ENCODE results near the gene XPC. TPM values are rescaled to one million over a fixed set of nuclear protein-coding genes. Genes with fewer than 3 reads are reported as not detected.

XPC gene
- total and polyA plus RNA-seq, 5 donors from 2014 or later: 31.3 to 75.5 (median 41.0) TPM

DNA sequence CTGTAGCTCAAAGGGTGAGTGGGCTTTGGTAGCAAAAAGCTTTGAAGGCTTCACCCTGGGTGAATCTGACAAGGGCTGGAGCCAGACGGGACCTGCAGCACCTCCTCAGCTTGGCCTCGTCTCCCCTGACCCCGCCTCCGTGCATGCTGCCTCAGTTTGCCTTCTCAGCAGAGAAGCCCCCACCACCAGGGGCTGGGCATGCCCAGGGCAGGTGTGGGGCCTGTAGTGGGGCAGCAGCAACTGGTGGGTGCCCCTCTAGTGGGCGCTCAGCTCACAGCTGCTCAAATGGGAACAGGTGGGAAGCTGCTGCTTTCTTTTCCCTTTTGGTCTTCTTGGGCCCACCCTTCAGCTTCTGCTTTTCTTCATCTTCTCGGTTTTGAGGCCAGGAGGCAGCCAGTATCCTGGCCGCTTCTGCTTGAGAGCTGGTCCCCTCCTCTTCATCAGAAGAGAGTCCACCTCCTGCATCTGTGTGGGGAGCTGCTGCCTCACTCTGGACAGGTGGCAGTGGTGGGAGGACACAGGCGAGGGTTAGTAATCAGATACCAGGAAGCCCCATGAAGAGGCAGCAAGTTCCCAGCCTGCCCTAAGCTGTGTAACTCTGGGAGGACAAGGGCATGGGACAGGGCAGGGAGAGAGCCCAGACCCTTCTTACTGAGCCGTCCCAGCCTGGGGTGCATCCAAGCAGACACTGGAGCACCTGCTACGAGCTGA is 32.6 kb downstream of the XPC start:
- Mint-ChIP-seq H3K27me3 (no peaks in the 10 kb centered on the region), H3K27ac (peak overlapping the region; percentile 87 to 98 (median 98)), H3K4me1 (peaks cover 23 to 54% (median 38%) of the 10 kb centered on the region in 4 donors), H3K4me3 (no peak overlapping the region), H3K9me3 (peaks cover 0 to 1% (median 0%) of the 10 kb centered on the region in 7 donors), H3K36me3 (peaks cover 37% of the 10 kb centered on the region)
- DNase-seq (no peak), ATAC-seq (ENCODE audit: low read depth in 2 of 2) (no peak)
- Histone ChIP-seq H3K4me1 (ENCODE audit: control insufficient read depth, insufficient read depth, low read length, poor library complexity, severe bottlenecking) (peaks cover 53% of the 10 kb centered on the region), H3K27ac (ENCODE audit: insufficient read depth, low read length, poor library complexity, severe bottlenecking) (peak overlapping the region; percentile 99), H3K4me3 (ENCODE audit: low read depth, low read length) (peak overlapping the region; percentile 69), H3K36me3 (ENCODE audit: control insufficient read depth, insufficient read depth, low read length) (peaks cover 40% of the 10 kb centered on the region), H3K9me3 (ENCODE audit: control insufficient read depth in 2 of 2, low read length in 2 of 2) (no peaks in the 10 kb centered on the region), H3K27me3 (ENCODE audit: control insufficient read depth, insufficient read depth, low read length) (no peaks in the 10 kb centered on the region)

DNA sequence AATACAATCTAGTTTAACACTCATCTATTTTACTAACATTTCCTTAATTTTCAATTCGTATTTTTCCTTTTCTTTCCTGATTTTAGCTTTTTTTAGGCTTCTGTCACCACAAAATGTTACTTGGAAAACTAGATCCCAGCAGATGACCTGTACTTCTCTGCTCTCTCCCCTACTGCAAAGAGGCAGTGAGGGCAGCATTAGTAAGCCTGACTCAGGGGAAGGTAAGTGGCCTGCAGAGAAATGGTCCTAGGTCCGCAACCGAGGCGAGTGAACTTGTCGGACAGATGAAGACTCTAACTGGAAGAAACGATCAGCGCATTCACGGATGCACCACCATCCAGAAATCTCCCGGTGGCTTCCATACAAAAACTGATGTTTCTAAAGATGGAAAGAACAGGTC is 33.2 kb downstream of the XPC start:
- peak overlapping the region; percentile 69 for H3K4me3 ChIP-seq (ENCODE audit: low read depth, low read length)
- no peak for ATAC-seq (ENCODE audit: low read depth in 2 of 2)
- no peaks in the 10 kb centered on the region for H3K27me3 ChIP-seq (ENCODE audit: control insufficient read depth, insufficient read depth, low read length)
- H3K36me3 ChIP-seq (ENCODE audit: control insufficient read depth, insufficient read depth, low read length): peaks cover 34% of the 10 kb centered on the region
- no peak for DNase-seq
- H3K36me3 Mint-ChIP-seq: peaks cover 31% of the 10 kb centered on the region
- H3K27me3 Mint-ChIP-seq: no peaks in the 10 kb centered on the region
- H3K27ac ChIP-seq (ENCODE audit: insufficient read depth, low read length, poor library complexity, severe bottlenecking): peak overlapping the region; percentile 99
- peaks cover 23 to 59% (median 39%) of the 10 kb centered on the region in 4 donors for H3K4me1 Mint-ChIP-seq
- H3K9me3 ChIP-seq (ENCODE audit: control insufficient read depth in 2 of 2, low read length in 2 of 2): no peaks in the 10 kb centered on the region
- peaks cover 0 to 1% (median 0%) of the 10 kb centered on the region in 7 donors for H3K9me3 Mint-ChIP-seq
- H3K4me3 Mint-ChIP-seq: peak overlapping the region in 3 of 4 donors; percentile 71 to 85 (median 84)
- H3K4me1 ChIP-seq (ENCODE audit: control insufficient read depth, insufficient read depth, low read length, poor library complexity, severe bottlenecking): peaks cover 55% of the 10 kb centered on the region
- peak overlapping the region; percentile 97 to 98 (median 98) for H3K27ac Mint-ChIP-seq

DNA sequence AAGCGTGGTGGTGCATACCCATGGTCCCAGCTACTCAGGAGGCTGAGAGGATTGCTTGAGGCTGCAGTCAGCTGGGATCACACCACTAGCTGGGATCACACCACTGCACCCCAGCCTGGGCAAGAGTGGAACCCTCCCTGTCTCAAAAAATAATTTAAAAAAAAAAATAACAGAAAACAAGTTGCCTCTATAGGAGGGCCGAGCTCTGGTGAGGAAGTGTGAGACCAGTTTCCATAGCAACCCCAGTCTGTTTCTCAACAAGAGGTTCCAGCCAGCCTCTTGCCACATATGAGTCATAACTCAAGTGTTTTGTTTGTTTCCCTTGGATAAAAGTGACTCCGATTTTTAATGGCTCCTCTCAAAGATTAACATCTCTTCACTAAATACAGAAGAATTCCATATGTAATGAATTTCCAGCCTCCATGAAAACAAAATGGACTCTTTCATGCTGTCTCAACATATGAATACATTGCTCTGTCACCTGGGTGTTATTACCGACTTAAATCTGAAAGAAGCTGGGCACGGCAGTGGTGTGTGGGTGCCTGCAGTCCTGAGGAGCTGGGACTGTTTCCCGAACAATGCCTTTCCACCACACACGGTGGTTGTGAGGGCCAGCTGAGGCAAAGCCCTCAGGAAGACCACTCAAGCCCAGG is 33.9 kb downstream of the XPC start:
- Mint-ChIP-seq H3K9me3 (peaks cover 0 to 1% (median 0%) of the 10 kb centered on the region in 7 donors), H3K4me3 (peak overlapping the region; percentile 61 to 85 (median 78)), H3K4me1 (peaks cover 23 to 59% (median 39%) of the 10 kb centered on the region in 4 donors), H3K27me3 (no peaks in the 10 kb centered on the region), H3K27ac (peak overlapping the region; percentile 97 to 98 (median 98)), H3K36me3 (peaks cover 32% of the 10 kb centered on the region)
- Histone ChIP-seq H3K27ac (ENCODE audit: insufficient read depth, low read length, poor library complexity, severe bottlenecking) (peak overlapping the region; percentile 99), H3K9me3 (ENCODE audit: control insufficient read depth in 2 of 2, low read length in 2 of 2) (no peaks in the 10 kb centered on the region), H3K4me1 (ENCODE audit: control insufficient read depth, insufficient read depth, low read length, poor library complexity, severe bottlenecking) (peaks cover 55% of the 10 kb centered on the region), H3K27me3 (ENCODE audit: control insufficient read depth, insufficient read depth, low read length) (no peaks in the 10 kb centered on the region), H3K36me3 (ENCODE audit: control insufficient read depth, insufficient read depth, low read length) (peaks cover 39% of the 10 kb centered on the region), H3K4me3 (ENCODE audit: low read depth, low read length) (peak overlapping the region; percentile 69)
- ATAC-seq (ENCODE audit: low read depth in 2 of 2) (peak; percentile 85 to 89), DNase-seq (peak; percentile 69 to 91 (median 90))

DNA sequence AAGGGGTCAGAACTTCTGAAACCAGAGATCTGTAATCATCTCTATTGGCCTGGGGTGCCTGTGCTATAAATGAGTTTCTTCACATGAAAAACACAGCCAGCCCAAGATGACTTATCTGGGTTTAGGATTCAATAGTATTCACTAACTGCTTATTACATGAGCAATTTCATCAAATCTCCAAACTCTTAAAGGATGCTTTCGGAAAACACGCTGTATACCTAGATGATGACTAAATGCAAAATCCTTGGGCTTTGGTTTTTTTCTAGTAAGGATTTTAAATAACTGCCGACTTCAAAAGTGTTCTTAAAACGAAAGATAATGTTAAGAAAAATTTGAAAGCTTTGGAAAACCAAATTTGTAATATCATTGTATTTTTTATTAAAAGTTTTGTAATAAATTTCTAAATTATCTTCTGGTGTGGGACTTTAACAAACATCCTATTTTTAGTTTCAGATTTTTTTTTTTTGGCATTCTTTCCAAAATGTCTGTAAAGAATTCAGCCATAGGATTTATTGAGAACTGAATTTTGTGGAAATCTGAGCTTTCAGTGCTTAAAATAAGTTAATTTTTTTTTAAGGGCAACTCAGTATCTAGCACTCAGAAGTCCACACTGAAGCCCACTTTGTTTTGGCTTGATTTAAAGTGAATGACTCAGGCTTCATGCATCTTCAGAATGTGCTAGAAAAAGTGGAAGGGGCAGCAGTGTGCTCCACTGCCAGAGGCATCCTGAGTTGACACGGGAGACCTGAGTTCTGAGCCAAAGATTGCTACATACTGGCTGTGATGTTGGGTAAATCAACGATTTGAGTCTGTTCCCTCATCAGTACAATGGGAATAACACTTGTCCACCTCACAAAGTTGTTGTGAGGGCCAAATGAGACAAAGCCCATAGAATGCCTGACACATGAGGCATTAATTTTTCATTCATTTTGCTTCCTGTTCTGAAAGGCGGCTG is 34.9 kb downstream of the XPC start:
- Mint-ChIP-seq H3K27me3 (no peaks in the 10 kb centered on the region), H3K9me3 (peaks cover 0 to 1% (median 0%) of the 10 kb centered on the region in 7 donors), H3K27ac (peak overlapping the region; percentile 98), H3K4me1 (peaks cover 23 to 59% (median 40%) of the 10 kb centered on the region in 4 donors), H3K4me3 (peak overlapping the region; percentile 71 to 88 (median 81)), H3K36me3 (peaks cover 35% of the 10 kb centered on the region)
- H3K27me3 ChIP-seq (ENCODE audit: control insufficient read depth, insufficient read depth, low read length): no peaks in the 10 kb centered on the region
- H3K27ac ChIP-seq (ENCODE audit: insufficient read depth, low read length, poor library complexity, severe bottlenecking): peak overlapping the region; percentile 99
- DNase-seq: no peak
- peaks cover 55% of the 10 kb centered on the region for H3K4me1 ChIP-seq (ENCODE audit: control insufficient read depth, insufficient read depth, low read length, poor library complexity, severe bottlenecking)
- H3K4me3 ChIP-seq (ENCODE audit: low read depth, low read length): peak overlapping the region; percentile 69
- ATAC-seq (ENCODE audit: low read depth in 2 of 2): no peak
- peaks cover 43% of the 10 kb centered on the region for H3K36me3 ChIP-seq (ENCODE audit: control insufficient read depth, insufficient read depth, low read length)
- H3K9me3 ChIP-seq (ENCODE audit: control insufficient read depth in 2 of 2, low read length in 2 of 2): no peaks in the 10 kb centered on the region

DNA sequence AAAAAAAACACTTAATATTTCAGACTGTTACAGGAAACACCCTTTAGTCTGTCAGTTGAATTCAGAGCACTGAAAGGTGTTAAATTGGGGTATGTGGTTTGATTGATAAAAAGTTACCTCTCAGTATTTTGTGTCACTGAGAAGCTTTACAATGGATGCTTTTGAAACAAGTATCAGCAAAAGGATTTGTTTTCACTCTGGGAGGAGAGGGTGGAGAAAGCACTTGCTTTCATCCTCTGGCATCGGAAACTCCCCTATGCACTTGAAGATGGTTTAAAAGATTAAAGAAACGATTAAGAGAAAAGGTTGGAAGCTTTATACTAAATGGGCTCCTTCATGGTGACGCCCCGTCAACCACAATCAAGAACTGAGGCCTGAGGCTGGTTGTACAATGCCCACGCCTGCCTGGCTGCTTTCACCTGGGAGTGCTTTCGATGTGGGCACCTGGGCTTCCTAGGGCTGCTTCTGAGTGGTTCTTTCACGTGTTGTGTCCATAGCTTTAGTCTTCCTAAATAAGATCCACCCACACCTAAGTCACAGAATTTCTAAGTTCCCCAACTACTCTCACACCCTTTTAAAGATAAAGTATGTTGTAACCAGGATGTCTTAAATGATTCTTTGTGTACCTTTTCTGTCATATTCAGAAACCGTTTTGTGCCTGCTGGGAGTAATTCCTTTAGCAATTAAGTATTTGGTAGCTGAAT is 35.7 kb downstream of the XPC start:
- H3K4me3 Mint-ChIP-seq: peak overlapping the region; percentile 55 to 88 (median 74)
- peak overlapping the region; percentile 92 to 98 (median 98) for H3K27ac Mint-ChIP-seq
- Histone ChIP-seq H3K4me3 (ENCODE audit: low read depth, low read length) (peak overlapping the region; percentile 69), H3K27me3 (ENCODE audit: control insufficient read depth, insufficient read depth, low read length) (no peaks in the 10 kb centered on the region), H3K4me1 (ENCODE audit: control insufficient read depth, insufficient read depth, low read length, poor library complexity, severe bottlenecking) (peaks cover 55% of the 10 kb centered on the region), H3K27ac (ENCODE audit: insufficient read depth, low read length, poor library complexity, severe bottlenecking) (peak overlapping the region; percentile 99), H3K36me3 (ENCODE audit: control insufficient read depth, insufficient read depth, low read length) (peaks cover 39% of the 10 kb centered on the region), H3K9me3 (ENCODE audit: control insufficient read depth in 2 of 2, low read length in 2 of 2) (no peaks in the 10 kb centered on the region)
- no peaks in the 10 kb centered on the region for H3K27me3 Mint-ChIP-seq
- peak; percentile 19 to 24 for ATAC-seq (ENCODE audit: low read depth in 2 of 2)
- H3K4me1 Mint-ChIP-seq: peaks cover 23 to 61% (median 39%) of the 10 kb centered on the region in 4 donors
- peak; percentile 60 to 71 (median 68) for DNase-seq
- peaks cover 38% of the 10 kb centered on the region for H3K36me3 Mint-ChIP-seq
- peaks cover 0 to 1% (median 0%) of the 10 kb centered on the region in 7 donors for H3K9me3 Mint-ChIP-seq

DNA sequence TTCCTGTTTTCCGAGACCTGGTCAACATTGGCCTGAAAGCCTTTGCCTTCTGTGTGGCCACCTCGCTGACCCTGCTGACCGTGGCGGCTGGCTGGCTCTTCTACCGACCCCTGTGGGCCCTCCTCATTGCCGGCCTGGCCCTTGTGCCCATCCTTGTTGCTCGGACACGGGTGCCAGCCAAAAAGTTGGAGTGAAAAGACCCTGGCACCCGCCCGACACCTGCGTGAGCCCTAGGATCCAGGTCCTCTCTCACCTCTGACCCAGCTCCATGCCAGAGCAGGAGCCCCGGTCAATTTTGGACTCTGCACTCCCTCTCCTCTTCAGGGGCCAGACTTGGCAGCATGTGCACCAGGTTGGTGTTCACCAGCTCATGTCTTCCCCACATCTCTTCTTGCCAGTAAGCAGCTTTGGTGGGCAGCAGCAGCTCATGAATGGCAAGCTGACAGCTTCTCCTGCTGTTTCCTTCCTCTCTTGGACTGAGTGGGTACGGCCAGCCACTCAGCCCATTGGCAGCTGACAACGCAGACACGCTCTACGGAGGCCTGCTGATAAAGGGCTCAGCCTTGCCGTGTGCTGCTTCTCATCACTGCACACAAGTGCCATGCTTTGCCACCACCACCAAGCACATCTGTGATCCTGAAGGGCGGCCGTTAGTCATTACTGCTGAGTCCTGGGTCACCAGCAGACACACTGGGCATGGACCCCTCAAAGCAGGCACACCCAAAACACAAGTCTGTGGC is 36.6 kb downstream of the XPC start:
- peak overlapping the region; percentile 99 for H3K27ac ChIP-seq (ENCODE audit: insufficient read depth, low read length, poor library complexity, severe bottlenecking)
- ATAC-seq (ENCODE audit: low read depth in 2 of 2) (no peak), DNase-seq (peak in 1 of 3 donors; percentile 8)
- peak overlapping the region; percentile 69 for H3K4me3 ChIP-seq (ENCODE audit: low read depth, low read length)
- Mint-ChIP-seq H3K9me3 (peaks cover 0 to 1% (median 0%) of the 10 kb centered on the region in 7 donors), H3K4me1 (peaks cover 23 to 58% (median 36%) of the 10 kb centered on the region in 4 donors), H3K36me3 (peaks cover 30% of the 10 kb centered on the region), H3K27ac (peak overlapping the region; percentile 92 to 98 (median 98)), H3K27me3 (no peaks in the 10 kb centered on the region), H3K4me3 (peak overlapping the region; percentile 55 to 88 (median 74))
- no peaks in the 10 kb centered on the region for H3K27me3 ChIP-seq (ENCODE audit: control insufficient read depth, insufficient read depth, low read length)
- no peaks in the 10 kb centered on the region for H3K9me3 ChIP-seq (ENCODE audit: control insufficient read depth in 2 of 2, low read length in 2 of 2)
- peaks cover 35% of the 10 kb centered on the region for H3K36me3 ChIP-seq (ENCODE audit: control insufficient read depth, insufficient read depth, low read length)
- H3K4me1 ChIP-seq (ENCODE audit: control insufficient read depth, insufficient read depth, low read length, poor library complexity, severe bottlenecking): peaks cover 55% of the 10 kb centered on the region
